HG02623 (cell line): ENCODE data around the gene ATXN1.

Source experiments
- ATAC-seq: cut with Tn5 transposase; IDR thresholded peaks from one replicate; pipeline ENCODE4 v1.9.1; 2021; ENCODE audit warnings: moderate library complexity; ENCODE audit not compliant: unreplicated experiment

Gene ATXN1

GRCh38 chr6:16487996-16488674 is 273.1 kb downstream of the ATXN1 start:
- no peak for ATAC-seq

GRCh38 chr6:16486661-16487060 is 274.6 kb downstream of the ATXN1 start:
- no peak for ATAC-seq

- peak; percentile 53 for ATAC-seq
These were observed 277.9 kb downstream of the ATXN1 start for GRCh38 chr6:16483315-16483875.

- no peak for ATAC-seq
These were observed 278.5 kb downstream of the ATXN1 start for GRCh38 chr6:16482702-16483314.

- ATAC-seq = no peak
These were observed 279.4 kb downstream of the ATXN1 start for GRCh38 chr6:16481697-16482399.

GRCh38 chr6:16480763-16481560 is 280.3 kb downstream of the ATXN1 start:
- no peak for ATAC-seq

- ATAC-seq = no peak
These were observed 283.7 kb downstream of the ATXN1 start for GRCh38 chr6:16477367-16478149.

- no peak for ATAC-seq
These were observed 284.4 kb downstream of the ATXN1 start for GRCh38 chr6:16476861-16477260.

GRCh38 chr6:16475494-16475781 is 285.8 kb downstream of the ATXN1 start:
- no peak for ATAC-seq

- ATAC-seq = peak; percentile 18
These were observed 286.3 kb downstream of the ATXN1 start for GRCh38 chr6:16474772-16475493.

- ATAC-seq = no peak
These were observed 287.1 kb downstream of the ATXN1 start for GRCh38 chr6:16473908-16474771.

GRCh38 chr6:16473184-16473907 is 287.9 kb downstream of the ATXN1 start:
- peak; percentile 37 for ATAC-seq

- ATAC-seq = peak; percentile 6
These were observed 288.8 kb downstream of the ATXN1 start for GRCh38 chr6:16472349-16473069.

- ATAC-seq = peak; percentile 14
These were observed 289.4 kb downstream of the ATXN1 start for GRCh38 chr6:16471910-16472297.

- ATAC-seq = peak; percentile 34
These were observed 289.9 kb downstream of the ATXN1 start for GRCh38 chr6:16471222-16471909.

- no peak for ATAC-seq
These were observed 290.6 kb downstream of the ATXN1 start for GRCh38 chr6:16470502-16471221.
